ENCODE measurements around the gene SLC11A2.
"Not testable (repeated sequence)": the region's sequence is repeated elsewhere in the genome, so short reads cannot be mapped to it uniquely, and the experiment has no call there.

The SLC11A2 gene

GRCh38 chr12:50961708-50962107 is 64.5 kb downstream of the SLC11A2 start:
- Mint-ChIP-seq H3K9me3 (no peaks in the 10 kb centered on the region), H3K27me3 (no peaks in the 10 kb centered on the region), H3K4me3 (no peak overlapping the region), H3K36me3 (peaks cover 2% of the 10 kb centered on the region), H3K27ac (no peak overlapping the region), H3K4me1 (peaks cover 3% of the 10 kb centered on the region)
- no peak for ATAC-seq (ENCODE audit: low read depth)
- DNase-seq (ENCODE audit: low spot score in 2 of 2) = no peak

- DNase-seq (ENCODE audit: low spot score in 2 of 2) (no peak), ATAC-seq (ENCODE audit: low read depth) (no peak)
- no peaks in the 10 kb centered on the region for H3K27me3 Mint-ChIP-seq
- H3K4me1 Mint-ChIP-seq = peaks cover 3% of the 10 kb centered on the region
- no peaks in the 10 kb centered on the region for H3K9me3 Mint-ChIP-seq
- H3K36me3 Mint-ChIP-seq = no peaks in the 10 kb centered on the region
- H3K4me3 Mint-ChIP-seq = no peak overlapping the region
- H3K27ac Mint-ChIP-seq = no peak overlapping the region
These were observed 66.1 kb downstream of the SLC11A2 start for GRCh38 chr12:50960130-50960529.

GRCh38 chr12:50955697-50956096 is 70.5 kb downstream of the SLC11A2 start:
- Mint-ChIP-seq H3K9me3 (no peaks in the 10 kb centered on the region), H3K4me3 (no peak overlapping the region), H3K27me3 (no peaks in the 10 kb centered on the region), H3K4me1 (peaks cover 3% of the 10 kb centered on the region), H3K36me3 (no peaks in the 10 kb centered on the region), H3K27ac (no peak overlapping the region)
- ATAC-seq (ENCODE audit: low read depth) (no peak), DNase-seq (ENCODE audit: low spot score in 2 of 2) (no peak)

GRCh38 chr12:50955288-50955687 is 70.9 kb downstream of the SLC11A2 start:
- DNase-seq (ENCODE audit: low spot score in 2 of 2) (no peak), ATAC-seq (ENCODE audit: low read depth) (no peak)
- H3K9me3 Mint-ChIP-seq = no peaks in the 10 kb centered on the region
- H3K27ac Mint-ChIP-seq = no peak overlapping the region
- no peak overlapping the region for H3K4me3 Mint-ChIP-seq
- no peaks in the 10 kb centered on the region for H3K27me3 Mint-ChIP-seq
- peaks cover 3% of the 10 kb centered on the region for H3K4me1 Mint-ChIP-seq
- H3K36me3 Mint-ChIP-seq = no peaks in the 10 kb centered on the region

- not testable (repeated sequence) for H3K4me1 Mint-ChIP-seq; H3K9me3 Mint-ChIP-seq; H3K36me3 Mint-ChIP-seq; H3K27ac Mint-ChIP-seq; ATAC-seq (ENCODE audit: low read depth); H3K27me3 Mint-ChIP-seq; H3K4me3 Mint-ChIP-seq; DNase-seq (ENCODE audit: low spot score in 2 of 2)
These were observed 71.4 kb downstream of the SLC11A2 start for GRCh38 chr12:50954789-50955188.

- no peaks in the 10 kb centered on the region for H3K36me3 Mint-ChIP-seq
- H3K9me3 Mint-ChIP-seq = no peaks in the 10 kb centered on the region
- H3K27ac Mint-ChIP-seq = no peak overlapping the region
- H3K27me3 Mint-ChIP-seq = no peaks in the 10 kb centered on the region
- no peak for DNase-seq (ENCODE audit: low spot score in 2 of 2)
- H3K4me3 Mint-ChIP-seq = no peak overlapping the region
- no peak for ATAC-seq (ENCODE audit: low read depth)
- H3K4me1 Mint-ChIP-seq = no peaks in the 10 kb centered on the region
These were observed 73.1 kb downstream of the SLC11A2 start for GRCh38 chr12:50953047-50953446.

GRCh38 chr12:50952510-50952909 is 73.7 kb downstream of the SLC11A2 start, which contains the start of gene HIGD1C:
TSS of gene HIGD1C (plus strand) at chr12:50952544. CDS start at chr12:50953999, 1,455 bp downstream.
- Mint-ChIP-seq H3K27ac (no peak within 1 kb of the TSS), H3K4me3 (no peak within 1 kb of the TSS), H3K27me3 (no peaks in the 10 kb centered on the region), H3K4me1 (no peaks in the 10 kb centered on the region), H3K9me3 (no peaks in the 10 kb centered on the region), H3K36me3 (no peaks in the 10 kb centered on the region)
- no peak for ATAC-seq (ENCODE audit: low read depth)
- DNase-seq (ENCODE audit: low spot score in 2 of 2) = no peak

- Mint-ChIP-seq H3K36me3 (no peaks in the 10 kb centered on the region), H3K27ac (no peak overlapping the region), H3K4me1 (no peaks in the 10 kb centered on the region), H3K27me3 (no peaks in the 10 kb centered on the region), H3K9me3 (no peaks in the 10 kb centered on the region), H3K4me3 (no peak overlapping the region)
- DNase-seq (ENCODE audit: low spot score in 2 of 2) (no peak), ATAC-seq (ENCODE audit: low read depth) (no peak)
These were observed 75.1 kb downstream of the SLC11A2 start for GRCh38 chr12:50951112-50951511.

- Mint-ChIP-seq H3K4me1 (no peaks in the 10 kb centered on the region), H3K9me3 (no peaks in the 10 kb centered on the region), H3K27ac (no peak overlapping the region), H3K36me3 (no peaks in the 10 kb centered on the region), H3K27me3 (no peaks in the 10 kb centered on the region), H3K4me3 (no peak overlapping the region)
- ATAC-seq (ENCODE audit: low read depth) (no peak), DNase-seq (ENCODE audit: low spot score in 2 of 2) (no peak)
These were observed 76.3 kb downstream of the SLC11A2 start for GRCh38 chr12:50949801-50950302.

GRCh38 chr12:50948798-50949197 is 77.4 kb downstream of the SLC11A2 start:
- DNase-seq (ENCODE audit: low spot score in 2 of 2) (no peak), ATAC-seq (ENCODE audit: low read depth) (no peak)
- no peaks in the 10 kb centered on the region for H3K4me1 Mint-ChIP-seq
- H3K4me3 Mint-ChIP-seq = no peak overlapping the region
- no peaks in the 10 kb centered on the region for H3K9me3 Mint-ChIP-seq
- no peak overlapping the region for H3K27ac Mint-ChIP-seq
- no peaks in the 10 kb centered on the region for H3K36me3 Mint-ChIP-seq
- no peaks in the 10 kb centered on the region for H3K27me3 Mint-ChIP-seq

GRCh38 chr12:50947933-50948626 is 78.1 kb downstream of the SLC11A2 start:
- Mint-ChIP-seq H3K27ac (no peak overlapping the region), H3K27me3 (no peaks in the 10 kb centered on the region), H3K9me3 (no peaks in the 10 kb centered on the region), H3K36me3 (peaks cover 2% of the 10 kb centered on the region), H3K4me3 (no peak overlapping the region), H3K4me1 (peaks cover 4% of the 10 kb centered on the region)
- DNase-seq (ENCODE audit: low spot score in 2 of 2) = no peak
- no peak for ATAC-seq (ENCODE audit: low read depth)

GRCh38 chr12:50937653-50938052 is 88.5 kb downstream of the SLC11A2 start:
- peaks cover 24% of the 10 kb centered on the region for H3K4me1 Mint-ChIP-seq
- no peak for DNase-seq (ENCODE audit: low spot score in 2 of 2)
- no peak for ATAC-seq (ENCODE audit: low read depth)
- H3K9me3 Mint-ChIP-seq = peaks cover 5% of the 10 kb centered on the region
- H3K27me3 Mint-ChIP-seq = no peaks in the 10 kb centered on the region
- H3K4me3 Mint-ChIP-seq = no peak overlapping the region
- H3K36me3 Mint-ChIP-seq = peaks cover 34% of the 10 kb centered on the region
- no peak overlapping the region for H3K27ac Mint-ChIP-seq

- peaks cover 36% of the 10 kb centered on the region for H3K36me3 Mint-ChIP-seq
These were observed 89.2 kb downstream of the SLC11A2 start for GRCh38 chr12:50936821-50937530.

GRCh38 chr12:50934981-50935807 is 91.0 kb downstream of the SLC11A2 start:
- peaks cover 41% of the 10 kb centered on the region for H3K36me3 Mint-ChIP-seq
- ATAC-seq (ENCODE audit: low read depth) (no peak), DNase-seq (ENCODE audit: low spot score in 2 of 2) (no peak)
- peak overlapping the region; percentile 78 for H3K27ac Mint-ChIP-seq
- H3K9me3 Mint-ChIP-seq = peaks cover 5% of the 10 kb centered on the region
- H3K4me3 Mint-ChIP-seq = no peak overlapping the region
- H3K4me1 Mint-ChIP-seq = peaks cover 21% of the 10 kb centered on the region
- no peaks in the 10 kb centered on the region for H3K27me3 Mint-ChIP-seq

More at GRCh38 chr12:50936821-50937530, 89.2 kb downstream of the SLC11A2 start:
- Mint-ChIP-seq H3K27ac (no peak overlapping the region), H3K4me3 (no peak overlapping the region), H3K27me3 (no peaks in the 10 kb centered on the region), H3K9me3 (peaks cover 5% of the 10 kb centered on the region), H3K4me1 (peaks cover 24% of the 10 kb centered on the region)
- no peak for DNase-seq (ENCODE audit: low spot score in 2 of 2)
- ATAC-seq (ENCODE audit: low read depth) = no peak
